Activated CD4-positive, alpha-beta T cell treated with anti-CD3 and anti-CD28 coated beads, Interleukin-2, amount 50 U/mL, for 24 hours (primary cell): ENCODE results near the gene TYROBP.
"Not testable (repeated sequence)": the region's sequence is repeated elsewhere in the genome, so short reads cannot be mapped to it uniquely, and the experiment has no call there.

ENCODE experiments used
- DNase-seq, 2 donors: peaks; one replicate each; pipeline ENCODE4 v3.0.0-alpha.2; 2020; ENCODE audit warnings: low read depth in 1 of 2, low spot score in 1 of 2

The TYROBP gene

GRCh38 chr19:35932291-35932936 lies 24.3 kb upstream of the TYROBP start:
- DNase-seq: no peak

DNA sequence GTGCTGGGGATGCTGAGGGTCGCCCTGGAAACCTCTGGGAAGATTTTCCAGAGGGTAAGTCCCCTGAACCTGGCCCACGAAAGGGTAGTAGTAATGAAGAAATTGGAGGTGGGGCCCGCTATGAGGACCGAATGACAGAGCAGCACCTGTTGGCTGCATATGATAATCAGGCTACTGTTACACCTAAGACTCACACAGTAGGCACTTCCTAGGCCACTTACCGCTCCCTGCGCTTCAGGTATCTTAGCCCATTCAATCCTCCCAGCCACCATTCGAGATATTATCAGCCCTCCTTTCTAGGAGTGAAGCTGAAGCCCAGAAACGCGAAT lies 23.7 kb upstream of the TYROBP start:
- DNase-seq: no peak

- DNase-seq: peak; percentile 97 to 99
Measured at GRCh38 chr19:35931161-35931873, 23.2 kb upstream of the TYROBP start.

DNA sequence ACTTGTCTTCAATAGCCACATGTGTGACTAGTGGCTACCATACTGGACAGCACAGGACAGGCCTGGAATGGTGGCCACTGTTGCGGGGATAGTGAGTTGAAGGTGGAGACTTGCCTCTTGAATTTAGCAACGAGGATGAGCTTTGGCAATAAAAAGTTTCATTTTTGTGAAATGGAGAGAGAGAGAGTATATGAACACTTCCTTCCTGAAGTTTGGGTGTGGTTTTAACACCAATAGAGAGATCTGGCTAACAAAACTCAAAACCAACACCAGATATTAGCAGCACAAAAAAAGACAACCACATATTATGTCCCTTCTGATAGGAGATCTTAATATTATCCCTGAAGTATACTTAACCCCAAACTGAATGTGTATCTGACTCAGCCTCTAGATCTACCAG lies 21.8 kb upstream of the TYROBP start:
- no peak for DNase-seq

- no peak for DNase-seq
Measured at GRCh38 chr19:35928507-35928906, 20.4 kb upstream of the TYROBP start.

DNA sequence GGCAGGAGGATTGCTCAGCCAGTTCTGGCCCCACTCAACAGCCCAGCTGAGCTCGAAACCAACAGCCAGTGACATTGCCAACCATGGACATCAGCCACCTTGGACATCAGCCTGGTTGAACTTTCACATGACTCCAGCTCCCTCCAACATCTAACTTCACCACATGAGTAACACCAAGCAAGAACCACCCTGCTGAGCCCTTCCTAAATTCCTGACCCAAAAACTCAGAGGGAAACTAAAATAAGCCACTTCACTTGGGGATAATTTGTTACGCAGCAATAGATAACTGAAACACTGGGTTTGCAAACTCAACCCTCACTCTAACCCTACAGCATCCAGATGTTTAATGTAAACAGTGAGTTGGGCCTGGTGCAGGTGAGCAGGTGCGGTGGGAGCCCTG lies 17.4 kb upstream of the TYROBP start:
- DNase-seq: no peak

- no peak for DNase-seq
Measured at GRCh38 chr19:35921012-35921411, 12.9 kb upstream of the TYROBP start.

DNA sequence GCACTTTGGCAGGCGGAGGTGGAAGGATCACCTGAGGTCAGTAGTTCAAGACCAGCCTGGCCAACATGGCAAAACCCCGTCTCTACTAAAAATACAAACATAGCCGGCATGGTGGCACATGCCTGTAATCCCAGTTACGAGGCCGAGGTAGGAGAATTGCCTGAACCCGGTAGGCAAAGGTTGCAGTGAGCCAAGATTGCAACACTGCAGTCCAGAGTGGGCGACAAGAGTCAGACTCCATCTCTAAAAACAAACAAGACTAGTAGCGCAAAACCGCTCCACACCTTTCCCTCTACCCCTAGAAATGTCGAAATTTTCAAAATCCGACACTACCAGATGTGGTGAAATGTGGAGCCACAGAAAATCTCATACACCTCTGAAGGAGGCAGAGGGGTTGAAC lies 11.2 kb upstream of the TYROBP start:
- no peak for DNase-seq

GRCh38 chr19:35915443-35915842 lies 7.3 kb upstream of the TYROBP start:
- no peak for DNase-seq

DNA sequence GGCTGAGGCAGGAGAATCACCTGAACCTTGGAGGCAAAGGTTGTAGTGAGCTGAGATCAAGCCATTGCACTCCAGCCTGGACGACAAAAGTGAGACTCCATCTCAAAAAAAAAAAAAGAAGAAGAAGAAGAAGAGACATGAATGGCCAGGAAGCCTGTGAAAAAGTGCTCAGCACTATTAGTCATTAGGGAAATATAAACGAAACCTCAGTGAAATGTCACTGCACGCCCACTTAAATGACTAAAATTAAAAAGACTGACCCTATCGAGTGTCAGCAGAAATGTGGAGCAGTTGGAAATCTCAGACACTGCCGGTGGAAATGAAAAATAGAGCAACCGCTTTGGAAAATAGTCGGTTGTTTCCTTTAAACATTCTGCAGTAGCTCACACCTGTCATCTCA lies 5.5 kb upstream of the TYROBP start:
- no peak for DNase-seq

- no peak for DNase-seq
Measured at GRCh38 chr19:35911790-35912189, 3.7 kb upstream of the TYROBP start.

DNA sequence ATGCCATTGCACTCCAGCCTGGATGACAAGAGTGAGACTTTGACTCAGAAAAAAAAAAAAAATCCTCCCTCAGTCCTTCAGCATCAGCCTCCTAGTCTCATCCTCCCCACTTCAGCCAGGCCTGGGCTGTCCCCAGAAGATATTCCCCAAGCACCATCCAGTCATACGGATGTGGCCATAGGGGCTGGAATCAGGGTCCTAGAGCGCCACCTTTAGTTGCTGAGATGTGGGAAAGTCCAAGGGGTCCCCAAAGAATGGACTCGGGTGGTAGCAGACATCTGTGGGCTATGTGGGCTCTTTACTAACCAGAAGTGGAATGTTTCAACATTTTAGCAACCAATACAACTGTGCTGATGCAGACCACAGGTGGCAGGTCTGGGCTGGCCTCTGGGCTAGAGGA lies 3.1 kb upstream of the TYROBP start:
- no peak for DNase-seq

- DNase-seq: not testable (repeated sequence)
Measured at GRCh38 chr19:35910355-35910754, 2.3 kb upstream of the TYROBP start.

DNA sequence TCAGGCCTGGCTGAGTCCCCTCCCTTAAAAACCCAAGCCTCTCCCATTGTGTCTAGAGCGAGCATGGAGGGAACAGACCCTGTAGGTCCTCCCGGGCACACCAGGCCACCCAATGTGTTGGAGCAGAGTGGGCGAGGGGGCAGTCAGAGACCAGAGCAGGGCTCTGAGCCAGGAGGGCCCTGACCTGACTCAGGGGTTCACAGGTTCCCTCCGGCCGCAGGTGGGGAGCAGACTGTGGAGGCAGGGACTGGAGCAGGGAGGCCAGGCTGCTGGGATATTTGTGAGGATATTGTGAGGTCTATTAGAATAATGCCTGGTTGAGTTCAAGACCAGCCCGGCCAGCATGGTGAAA lies 1.6 kb upstream of the TYROBP start:
- no peak for DNase-seq

DNA sequence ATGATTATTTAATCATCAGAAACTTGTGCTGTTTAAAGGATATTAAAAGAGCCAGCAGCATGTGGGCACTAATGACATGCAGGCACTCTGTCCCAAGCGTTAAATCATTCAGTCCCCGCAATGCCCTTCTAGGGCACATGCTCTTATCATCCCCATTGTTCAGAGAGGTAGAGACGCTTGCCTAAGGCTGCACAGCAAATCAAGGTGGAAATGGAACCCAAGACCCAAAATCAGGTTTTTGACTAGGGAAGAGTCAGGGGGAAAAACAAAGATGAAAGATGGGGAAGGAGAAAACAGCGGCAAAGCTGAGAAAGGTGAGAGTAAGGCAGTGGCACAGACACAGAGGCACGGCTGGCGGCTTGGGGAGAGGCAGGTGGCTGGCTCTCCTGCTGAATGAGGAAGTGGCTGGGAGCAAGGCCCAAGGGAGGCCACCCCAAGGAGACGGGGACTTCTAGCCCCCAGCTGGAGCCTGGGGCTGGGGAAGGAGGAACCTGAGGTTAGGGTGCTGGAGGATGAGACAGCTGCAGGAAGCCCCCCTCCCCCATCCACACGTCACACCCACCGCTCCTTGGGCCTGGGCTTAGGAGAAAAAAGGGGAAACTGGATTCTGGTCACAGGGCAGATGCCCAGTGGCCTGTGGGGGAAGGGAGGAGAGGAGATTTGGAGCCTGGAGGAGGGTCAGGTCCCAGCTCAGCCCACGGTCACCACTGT lies 1.0 kb upstream of the TYROBP start:
- DNase-seq: no peak

- no peak for DNase-seq
Measured at GRCh38 chr19:35907377-35907745, 734 bp downstream of the TYROBP start.

GRCh38 chr19:35905178-35905727 lies 2.8 kb downstream of the TYROBP start:
- DNase-seq: no peak

DNA sequence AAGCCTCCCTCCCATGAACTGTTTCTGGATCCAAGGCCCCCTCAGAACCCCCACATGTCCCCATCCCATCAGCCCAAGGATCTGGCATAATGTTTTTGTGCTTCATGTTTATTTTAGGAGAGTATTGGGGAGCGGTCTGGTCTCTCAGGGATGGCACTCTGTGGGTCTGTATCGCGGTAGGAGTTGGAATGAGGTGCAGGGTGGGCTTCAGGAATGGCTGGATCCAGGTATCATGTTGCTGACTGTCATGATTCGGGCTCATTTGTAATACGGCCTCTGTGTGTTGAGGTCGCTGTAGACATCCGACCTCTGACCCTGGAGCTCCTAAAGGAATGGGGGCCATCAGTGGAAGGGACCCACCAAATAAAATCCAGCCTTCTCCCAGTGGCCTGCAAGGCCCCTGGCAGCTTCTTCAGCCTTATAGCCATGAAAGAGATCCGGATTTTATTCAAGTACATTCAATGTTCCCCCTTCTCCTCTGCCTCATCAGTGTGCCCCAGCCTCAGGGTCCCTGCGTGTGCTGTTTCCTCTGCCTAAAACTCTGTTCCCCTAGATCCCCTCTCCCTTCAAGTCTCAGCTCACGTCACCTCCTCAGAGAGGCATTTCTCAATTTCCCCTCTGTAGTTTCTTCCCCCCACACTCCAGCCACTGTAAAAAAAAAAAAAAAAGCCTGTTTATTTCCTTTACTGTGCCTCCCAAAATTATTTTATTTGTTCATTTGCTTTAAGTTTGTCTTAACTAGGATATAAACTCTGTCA lies 3.6 kb downstream of the TYROBP start:
- no peak for DNase-seq

- peak; percentile 59 to 76 for DNase-seq
Measured at GRCh38 chr19:35903550-35904179, 4.4 kb downstream of the TYROBP start.

- no peak for DNase-seq
Measured at GRCh38 chr19:35902870-35903475, 5.1 kb downstream of the TYROBP start.
